Left lobe of liver (tissue), 2 donors: Measurements from ENCODE around the gene ADARB2. TPM values are rescaled to one million over a fixed set of nuclear protein-coding genes. Genes with fewer than 3 reads are reported as not detected.

Source experiments
- ATAC-seq: fragments of 200-7000 bp; cut with Tn5 transposase; one replicate; pipeline ENCODE4 v1.9.1; 2020; ENCODE audit warnings: mild to moderate bottlenecking, moderate library complexity
- DNase-seq: peaks from one replicate; pipeline ENCODE4 v3.0.0-alpha.2; 2020; ENCODE audit warnings: low spot score
- total RNA-seq: library from RNA; stranded (reverse); gene quantifications from one replicate; pipeline ENCODE4 v1.2.1, GENCODE V29; 2021
- donor health status: DM: no; HTN: no; CAD: no; lungs with moderate emphysema.
- donor health status: DM: no; HTN: yes; CAD: no.

Gene ADARB2
- total RNA-seq, 1 donor from 2014 or later = 0.81 TPM

GRCh38 chr10:1280466-1281404, 456.6 kb downstream of the ADARB2 start:
- DNase-seq (no peak), ATAC-seq (no peak)

DNA sequence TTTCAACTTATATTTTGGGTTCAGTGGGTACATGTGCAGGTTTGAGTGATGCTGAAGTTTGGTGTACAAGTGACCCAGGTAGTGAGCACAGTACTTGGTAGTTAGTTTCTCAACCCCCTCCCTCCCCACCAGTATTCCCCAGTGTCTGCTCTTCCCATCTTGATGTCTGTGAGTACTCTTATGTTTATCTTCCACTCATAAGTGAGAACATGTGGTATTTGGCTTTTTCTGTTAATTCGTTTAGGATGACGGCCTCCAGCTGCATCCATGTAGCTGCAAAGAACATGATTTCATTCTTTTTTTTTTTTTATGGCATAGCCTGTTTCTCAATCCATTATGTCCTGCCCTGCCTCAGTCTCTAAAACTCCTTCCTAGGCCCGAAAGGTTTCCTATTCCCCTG, 459.0 kb downstream of the ADARB2 start:
- DNase-seq (no peak), ATAC-seq (no peak)

DNA sequence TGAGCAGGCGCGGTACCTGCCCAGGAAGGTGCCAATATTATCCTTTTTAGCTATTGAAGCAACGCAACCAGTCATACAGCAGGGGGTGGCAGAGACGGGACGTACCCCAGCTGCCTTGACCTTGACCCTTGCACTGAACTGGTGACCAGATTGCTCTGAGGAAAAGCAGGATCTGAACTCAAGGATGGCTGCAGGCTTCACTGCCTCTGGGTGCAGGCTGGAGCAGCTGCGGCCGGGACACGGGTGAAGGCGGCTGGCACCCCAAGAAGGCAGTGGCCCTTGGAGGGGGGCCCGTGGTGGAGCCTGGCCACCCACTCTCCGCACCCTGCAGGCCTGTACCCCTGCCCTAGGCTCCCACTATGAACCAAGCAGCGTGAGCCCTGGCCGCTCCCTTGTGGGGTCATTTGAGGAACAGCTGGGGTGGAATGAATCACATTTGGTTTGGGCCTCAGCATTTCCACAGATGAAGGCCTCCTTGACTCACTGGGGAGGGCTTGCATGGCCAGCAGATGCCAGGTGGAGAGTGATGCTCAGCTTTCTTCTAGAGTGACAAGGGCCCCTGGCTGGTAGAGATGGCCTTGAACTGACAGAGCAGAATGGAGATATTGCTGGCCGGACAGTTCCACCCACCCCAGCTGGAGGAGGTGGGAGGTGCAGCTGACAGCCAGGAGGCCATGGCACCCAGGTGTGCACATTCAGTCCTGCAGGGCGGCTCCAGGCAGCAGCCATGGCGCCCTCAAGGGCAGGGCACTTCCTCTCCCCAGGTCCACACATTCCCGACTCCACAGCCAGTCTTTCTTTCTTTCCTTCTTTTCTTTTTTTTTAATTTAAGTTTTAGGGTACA, 462.4 kb downstream of the ADARB2 start:
- ATAC-seq (no peak), DNase-seq (peak; percentile 36)

- ATAC-seq = no peak
- DNase-seq = peak; percentile 39
Observed at GRCh38 chr10:1274111-1274661, 463.1 kb downstream of the ADARB2 start.

DNA sequence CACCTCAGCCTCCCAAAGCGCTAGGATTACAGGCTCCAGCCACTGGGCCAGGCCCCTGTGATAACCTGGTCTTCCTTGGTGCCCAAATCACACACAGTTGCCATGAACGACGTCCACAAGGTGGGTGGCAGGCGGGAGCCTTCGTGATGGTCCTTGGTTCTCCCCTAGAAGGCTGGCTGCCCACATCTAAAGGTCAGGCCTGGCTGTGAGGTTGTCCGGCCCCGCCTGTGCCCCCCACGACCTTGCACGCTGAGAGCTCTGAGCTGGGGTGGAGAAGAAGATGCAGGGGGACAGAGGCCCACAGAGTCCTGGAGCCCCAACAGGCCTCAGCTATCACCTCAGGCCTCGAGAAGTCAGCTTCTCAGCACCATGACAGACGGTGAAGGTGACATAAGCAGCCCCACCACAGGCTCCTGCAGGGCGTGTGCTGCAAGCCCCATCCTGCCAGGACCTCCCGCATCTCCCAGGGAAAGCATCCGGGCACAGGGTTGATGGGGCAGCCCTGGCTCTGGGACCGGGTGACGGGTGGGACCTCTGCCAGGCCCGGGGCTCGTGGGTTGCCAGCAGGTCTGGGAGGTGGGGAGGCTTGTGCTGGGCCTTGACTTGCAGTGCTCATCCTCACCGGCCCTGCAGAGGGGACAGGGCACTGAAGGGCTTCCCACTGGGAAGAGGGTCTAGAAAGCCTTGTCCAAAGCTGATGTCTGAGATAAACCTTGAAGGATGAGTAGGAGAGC, 463.8 kb downstream of the ADARB2 start:
- ATAC-seq (no peak), DNase-seq (peak; percentile 33)

DNA sequence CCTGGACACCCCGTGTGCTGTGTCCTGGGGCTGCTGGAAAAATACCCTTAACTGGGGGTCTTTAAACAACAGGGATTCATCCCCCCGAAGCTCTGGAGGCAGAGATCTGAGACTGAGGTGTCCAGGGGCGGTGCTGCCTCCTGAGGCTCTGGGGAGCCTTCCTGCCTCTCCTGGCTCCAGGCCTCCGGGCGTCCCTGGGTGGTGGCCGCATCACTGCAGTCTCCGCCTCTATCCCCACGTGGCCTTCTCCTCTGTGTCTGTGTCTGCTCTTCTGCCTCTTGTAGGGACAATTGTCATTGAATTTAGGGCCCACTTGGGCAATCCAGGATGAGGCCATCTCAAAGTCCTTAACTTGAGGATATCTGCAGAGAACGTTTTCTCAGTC, 464.6 kb downstream of the ADARB2 start:
- no peak for DNase-seq
- ATAC-seq = no peak

DNA sequence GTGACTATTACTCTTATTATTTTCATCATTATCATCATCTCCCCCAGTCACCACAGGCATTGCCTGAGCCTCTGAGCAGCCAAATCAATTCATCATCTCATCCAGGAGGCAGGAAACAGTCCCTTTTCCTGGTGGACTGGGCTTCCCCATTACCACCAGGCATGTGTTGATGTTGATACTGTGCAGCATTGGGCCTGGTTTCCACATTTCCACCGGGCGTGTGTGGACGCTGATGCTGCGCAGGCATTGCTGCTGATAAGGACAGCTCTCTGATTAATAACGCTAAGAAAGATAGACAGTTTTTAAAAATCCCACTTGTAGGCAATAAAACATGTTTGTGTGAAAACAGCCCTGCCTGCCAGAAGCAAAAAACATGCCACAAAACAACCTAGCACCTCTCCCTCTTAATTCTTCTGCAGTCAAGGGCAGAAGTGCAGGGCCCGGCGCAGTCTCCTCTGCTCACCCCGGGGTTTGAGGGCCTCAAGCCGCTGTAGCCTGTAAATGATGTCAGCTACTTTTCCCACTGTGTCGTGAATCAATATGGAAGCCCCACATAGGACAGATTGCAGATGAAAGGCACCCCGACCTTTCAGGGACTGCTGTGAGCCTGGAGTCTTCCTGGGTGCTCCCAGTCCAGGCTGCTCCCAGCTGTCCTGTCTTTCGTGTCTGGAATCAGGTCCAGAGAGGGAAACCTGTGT, 465.1 kb downstream of the ADARB2 start:
- ATAC-seq (no peak), DNase-seq (no peak)

- DNase-seq = no peak
- ATAC-seq = no peak
Observed at GRCh38 chr10:1270906-1271305, 466.4 kb downstream of the ADARB2 start.

- ATAC-seq (no peak), DNase-seq (no peak)
Observed at GRCh38 chr10:1270490-1270889, 466.8 kb downstream of the ADARB2 start.

DNA sequence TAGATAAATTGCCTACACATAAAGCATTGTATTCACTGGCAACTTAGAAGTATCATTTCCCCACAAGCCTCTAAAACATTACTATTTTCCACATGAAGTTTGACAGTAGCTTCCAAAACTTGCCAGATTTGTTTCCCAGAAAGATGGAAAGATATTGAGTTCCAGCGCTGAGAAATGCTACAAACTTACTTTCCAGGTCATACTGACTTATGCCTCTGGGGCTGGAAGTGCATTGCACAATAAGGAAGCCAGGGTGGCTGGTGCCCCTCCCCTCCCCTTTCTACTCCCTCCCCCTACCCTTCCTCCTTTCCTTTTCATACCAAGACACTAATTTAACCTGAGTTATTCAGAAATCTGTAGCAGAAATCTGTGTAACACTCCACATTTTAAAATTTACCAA, 468.5 kb downstream of the ADARB2 start:
- no peak for DNase-seq

GRCh38 chr10:1267568-1267967, 469.8 kb downstream of the ADARB2 start:
- DNase-seq (no peak), ATAC-seq (no peak)

More for the DNA sequence above, 468.5 kb downstream of the ADARB2 start:
- no peak for ATAC-seq

DNA sequence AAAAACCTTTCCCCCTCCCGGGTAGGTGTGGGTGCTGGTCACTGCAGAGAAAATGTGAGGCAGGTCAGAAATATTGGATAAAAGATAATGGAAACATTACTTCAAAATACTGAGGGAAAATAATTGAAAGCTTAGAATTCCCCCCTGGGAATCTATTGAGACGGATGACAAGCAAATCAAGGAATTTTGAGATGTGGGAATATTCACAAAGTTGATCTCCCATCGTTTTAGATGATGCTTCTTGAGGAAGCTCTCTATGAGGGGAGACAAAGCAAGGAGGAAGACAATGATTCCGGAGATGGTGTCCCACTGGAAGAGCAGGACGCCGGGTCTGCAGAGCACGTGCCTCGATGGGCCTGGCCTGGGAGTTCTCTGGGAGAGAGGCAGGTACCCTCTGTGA, 470.2 kb downstream of the ADARB2 start:
- ATAC-seq (no peak), DNase-seq (no peak)

DNA sequence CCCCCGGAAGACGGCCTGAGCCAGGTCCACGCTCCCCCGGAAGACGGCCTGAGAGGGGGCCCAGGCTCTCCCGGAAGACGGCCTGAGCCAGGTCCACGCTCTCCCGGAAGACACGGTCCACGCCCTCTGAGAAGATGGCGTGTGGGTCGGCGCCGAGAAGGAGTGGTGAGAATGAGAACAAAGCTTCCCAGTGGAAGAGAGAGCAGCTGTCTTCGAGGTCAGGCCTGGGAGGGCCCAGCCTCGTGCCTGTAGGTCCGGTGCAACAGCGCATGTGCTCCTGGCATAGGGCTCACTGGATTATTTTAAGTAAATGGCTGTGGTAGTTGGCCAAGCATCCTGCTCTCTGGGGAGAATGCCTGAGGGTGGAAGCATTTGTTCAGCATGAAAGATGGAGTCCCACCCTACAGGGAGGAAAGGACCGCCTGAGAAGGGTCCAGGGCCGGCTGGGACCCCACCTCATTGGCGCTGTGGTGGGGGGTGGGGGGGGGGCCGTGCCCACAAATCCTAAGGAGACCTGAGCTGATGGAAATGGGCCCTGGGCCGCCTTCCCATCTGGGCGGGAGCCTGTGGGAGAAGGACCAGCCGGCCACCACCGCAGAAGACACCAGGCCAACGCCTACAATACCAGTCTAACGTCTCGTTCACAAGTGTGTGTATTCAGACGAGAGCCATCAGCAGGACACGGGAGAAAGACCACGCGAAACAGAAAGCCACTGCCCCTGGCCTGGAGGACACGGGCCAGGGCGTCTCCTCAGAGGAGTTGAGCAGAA, 471.1 kb downstream of the ADARB2 start:
- ATAC-seq (no peak), DNase-seq (no peak)

DNA sequence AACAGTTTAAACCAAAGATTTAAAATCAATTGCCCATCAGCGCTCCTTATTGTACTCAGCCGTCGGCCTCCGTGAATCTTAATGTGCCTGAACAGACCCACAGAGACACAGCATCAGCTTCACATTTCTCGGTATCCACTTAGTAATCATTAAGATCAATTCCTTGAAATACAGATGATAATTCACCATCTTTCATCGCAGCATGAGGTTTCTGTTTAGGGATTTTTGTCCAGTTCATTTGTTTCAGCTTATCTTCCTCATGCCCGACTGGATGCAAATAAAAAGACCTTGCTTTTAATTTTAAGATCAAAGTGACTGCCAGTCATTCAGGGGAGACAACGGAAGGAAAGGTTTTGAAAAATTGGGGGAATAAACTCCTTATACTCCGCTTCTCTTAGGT, 473.3 kb downstream of the ADARB2 start:
- ATAC-seq (no peak), DNase-seq (no peak)

DNA sequence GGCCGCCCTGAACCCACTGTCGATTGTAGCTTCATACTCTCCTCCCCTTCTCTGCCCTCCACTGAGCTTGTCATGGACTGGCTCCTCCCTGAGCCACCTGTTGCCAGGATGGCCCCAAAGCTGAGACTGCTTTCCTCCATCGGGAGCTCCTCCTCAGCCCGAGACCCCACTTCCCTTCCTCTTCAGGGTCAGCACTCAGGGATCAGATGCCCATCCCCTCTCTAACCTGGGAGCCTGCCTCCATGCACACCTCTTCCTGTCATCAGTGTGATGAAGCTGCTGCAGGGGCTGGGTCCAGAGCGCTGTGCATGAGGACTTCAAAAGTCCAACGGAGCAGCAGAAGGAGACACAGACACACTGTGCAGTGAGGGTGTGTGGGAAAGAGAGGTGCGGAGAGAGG, 480.1 kb downstream of the ADARB2 start:
- ATAC-seq (no peak), DNase-seq (peak; percentile 21)

DNA sequence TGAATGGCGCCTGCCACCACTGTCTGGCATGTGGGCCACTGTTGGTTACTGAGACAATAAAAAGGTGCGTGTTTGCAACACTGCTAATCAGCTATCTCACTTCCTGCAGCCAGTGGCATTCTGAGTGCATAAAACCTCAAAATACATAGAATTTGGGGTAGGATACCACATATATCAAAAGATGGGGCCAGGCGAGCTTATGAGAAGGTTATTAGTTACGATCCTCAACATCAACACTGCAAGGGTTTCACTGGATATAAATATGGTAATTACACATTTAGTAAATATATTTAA, 480.9 kb downstream of the ADARB2 start:
- no peak for DNase-seq
- no peak for ATAC-seq

GRCh38 chr10:1255600-1256431, 481.5 kb downstream of the ADARB2 start:
- no peak for ATAC-seq

DNA sequence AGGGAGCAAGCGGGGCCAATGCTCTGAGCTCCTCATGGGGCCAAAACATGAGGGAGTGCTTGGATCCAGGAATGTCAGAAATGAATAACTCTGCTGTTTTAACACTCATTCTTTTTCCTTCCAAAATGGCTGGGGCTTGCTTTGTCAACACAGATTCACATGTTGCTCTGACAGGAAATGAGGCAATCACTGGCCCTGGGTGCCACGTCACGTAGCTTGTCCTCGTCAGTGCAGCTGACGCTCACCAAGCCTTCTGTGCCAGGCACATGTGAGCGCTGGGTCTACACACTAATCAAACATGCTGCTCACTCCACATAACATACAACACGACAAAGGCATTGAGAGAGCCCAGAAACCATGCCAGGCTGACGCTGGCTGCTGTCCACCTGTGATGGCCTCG, 482.2 kb downstream of the ADARB2 start:
- DNase-seq = peak; percentile 21
- ATAC-seq = no peak

More at GRCh38 chr10:1255600-1256431, 481.5 kb downstream of the ADARB2 start:
- DNase-seq = peak; percentile 24
